ENCODE data around the gene ZEB1. TPM values are rescaled to one million over a fixed set of nuclear protein-coding genes. Genes with fewer than 3 reads are reported as not detected.

ZEB1 gene
- total and polyA plus RNA-seq, 4 experiments from 2014 or later = 19.1 to 70.6 (median 50.0) TPM

DNA sequence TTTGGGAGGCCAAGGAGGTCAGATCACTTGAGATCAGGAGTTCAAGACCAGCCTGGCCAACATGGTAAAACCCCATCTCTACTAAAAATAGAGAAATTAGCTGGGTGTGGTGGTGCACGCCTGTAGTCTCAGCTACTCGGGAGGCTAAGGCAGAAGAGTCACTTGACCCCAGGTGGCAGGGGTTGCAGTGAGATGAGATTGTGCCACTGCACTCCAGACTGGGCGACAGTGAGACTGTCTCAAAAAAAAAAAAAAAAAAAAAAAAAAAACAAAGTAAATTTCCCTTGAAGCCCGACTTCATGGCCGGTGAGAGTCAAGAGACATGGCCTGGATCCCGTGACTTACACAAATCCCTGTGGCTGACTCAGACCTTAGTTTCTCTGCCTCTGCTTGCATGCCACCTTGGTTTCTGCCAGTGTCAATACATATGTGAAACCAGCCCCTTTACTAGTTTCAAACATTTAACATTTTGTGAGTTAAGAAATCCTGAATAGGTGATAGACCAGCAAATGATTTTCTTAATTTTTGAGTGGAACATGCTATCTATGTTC is 62.8 kb downstream of the ZEB1 start:
- no peaks in the 10 kb centered on the region for H3K27me3 Mint-ChIP-seq
- no peak for DNase-seq
- H3K4me3 Mint-ChIP-seq = peak overlapping the region in 1 of 8 donors; percentile 23
- H3K9me3 ChIP-seq (ENCODE audit: control insufficient read depth in 1 of 2, low read length in 2 of 2) = no peaks in the 10 kb centered on the region
- no peaks in the 10 kb centered on the region for H3K27me3 ChIP-seq (ENCODE audit: insufficient read depth, low read length)
- peaks cover 17% of the 10 kb centered on the region for H3K4me1 ChIP-seq (ENCODE audit: insufficient read depth, low read length)
- no peak overlapping the region for H3K4me3 ChIP-seq (ENCODE audit: low read length in 2 of 2)
- peaks cover 20 to 44% (median 34%) of the 10 kb centered on the region in 4 donors for H3K4me1 Mint-ChIP-seq
- no peaks in the 10 kb centered on the region for H3K9me3 Mint-ChIP-seq
- peak overlapping the region in 2 of 7 donors; percentile 9 to 32 for H3K27ac Mint-ChIP-seq
- no peaks in the 10 kb centered on the region for H3K36me3 ChIP-seq (ENCODE audit: insufficient read depth, low read length)
- H3K27ac ChIP-seq (ENCODE audit: low read depth, low read length) = no peak overlapping the region
- ChIA-PET CTCF (ENCODE audit: partially characterized antibody) (no interaction called here), POLR2A (ENCODE audit: partially characterized antibody) (no interaction called here)
- intact Hi-C loops (cut with micrococcal nuclease) = no loop called here
- peaks cover 0 to under 1% of the 10 kb centered on the region in 2 donors for H3K36me3 Mint-ChIP-seq

DNA sequence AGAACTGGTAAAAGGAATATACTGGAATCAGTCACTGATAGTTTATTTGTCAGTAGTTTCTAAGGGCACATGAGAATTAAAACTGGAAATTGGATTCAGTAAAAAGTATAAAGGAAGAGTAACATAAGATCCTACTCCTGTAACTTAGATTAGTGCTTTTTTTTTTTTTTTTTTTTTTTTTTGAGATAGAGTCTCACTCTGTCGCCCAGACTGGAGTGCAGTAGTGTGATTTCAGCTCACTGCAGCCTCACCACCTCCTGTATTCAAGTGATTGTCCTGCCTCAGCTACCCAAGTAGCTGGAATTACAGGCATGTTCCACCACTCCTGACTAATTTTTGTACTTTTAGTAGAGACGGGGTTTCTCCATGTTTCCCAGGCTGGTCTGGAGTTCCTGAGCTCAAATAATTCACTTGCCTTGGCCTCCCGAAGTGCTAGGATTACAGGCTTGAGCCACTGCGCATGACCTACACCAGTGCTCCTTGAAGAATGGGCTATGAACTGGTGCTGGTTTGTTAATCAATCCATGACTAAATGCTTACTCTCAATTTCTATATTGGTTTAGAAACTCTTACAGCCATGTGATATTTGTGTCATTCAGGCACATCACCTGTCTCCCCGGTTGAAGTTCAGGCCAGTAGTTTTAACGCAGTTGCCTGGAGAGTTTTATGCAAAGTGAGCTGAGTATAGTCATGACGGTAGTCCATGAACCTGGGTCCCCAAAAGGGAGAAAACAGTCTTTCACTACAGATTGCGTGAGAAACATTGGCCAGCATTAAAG is 65.0 kb downstream of the ZEB1 start:
- CTCF ChIA-PET (ENCODE audit: partially characterized antibody) = interaction anchor here (0.8 kb wide), 1 partner anchor 263 kb away, joined by 3 read pairs; no protein-coding TSS in a partner anchor
- intact Hi-C loops (cut with micrococcal nuclease) = no loop called here
- no peak overlapping the region for H3K4me3 ChIP-seq (ENCODE audit: low read length in 2 of 2)

DNA sequence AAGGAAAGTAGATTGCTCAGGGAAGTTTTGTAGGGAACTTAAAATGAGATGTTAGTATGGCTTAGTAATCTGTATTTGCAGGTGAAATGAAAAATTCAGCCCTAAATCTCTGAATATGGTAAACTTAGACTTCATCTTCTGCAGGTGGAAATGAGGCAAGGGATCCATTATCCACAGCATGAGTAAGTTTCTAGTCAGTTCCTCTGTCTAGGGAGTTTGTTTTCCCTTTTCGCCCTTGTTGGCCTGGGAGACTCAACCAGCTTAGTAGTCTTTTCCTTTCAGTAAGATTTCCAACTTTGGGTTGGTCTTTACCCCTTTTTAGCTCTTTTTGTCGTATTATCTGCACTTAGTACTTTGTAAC is 65.6 kb downstream of the ZEB1 start:
- peaks cover 19 to 40% (median 32%) of the 10 kb centered on the region in 4 donors for H3K4me1 Mint-ChIP-seq
- Histone ChIP-seq H3K27ac (ENCODE audit: low read depth, low read length) (no peak overlapping the region), H3K36me3 (ENCODE audit: insufficient read depth, low read length) (peaks cover 11% of the 10 kb centered on the region), H3K4me1 (ENCODE audit: insufficient read depth, low read length) (peaks cover 17% of the 10 kb centered on the region), H3K9me3 (ENCODE audit: control insufficient read depth in 1 of 2, low read length in 2 of 2) (no peaks in the 10 kb centered on the region), H3K4me3 (ENCODE audit: low read length in 2 of 2) (no peak overlapping the region), H3K27me3 (ENCODE audit: insufficient read depth, low read length) (no peaks in the 10 kb centered on the region)
- no peaks in the 10 kb centered on the region for H3K9me3 Mint-ChIP-seq
- no peak overlapping the region for H3K4me3 Mint-ChIP-seq
- intact Hi-C loops (cut with micrococcal nuclease) = no loop called here
- ChIA-PET CTCF (ENCODE audit: partially characterized antibody) (no interaction called here), POLR2A (ENCODE audit: partially characterized antibody) (no interaction called here)
- peaks cover 19 to 22% of the 10 kb centered on the region in 2 donors for H3K36me3 Mint-ChIP-seq
- H3K27me3 Mint-ChIP-seq = no peaks in the 10 kb centered on the region
- no peak for DNase-seq
- H3K27ac Mint-ChIP-seq = peak overlapping the region in 1 of 7 donors; percentile 1

More for the DNA sequence above, 65.0 kb downstream of the ZEB1 start:
- H3K4me1 ChIP-seq (ENCODE audit: insufficient read depth, low read length) = peaks cover 17% of the 10 kb centered on the region
- no peak overlapping the region for H3K27ac ChIP-seq (ENCODE audit: low read depth, low read length)
- Mint-ChIP-seq H3K4me1 (peaks cover 19 to 43% (median 32%) of the 10 kb centered on the region in 4 donors), H3K27me3 (no peaks in the 10 kb centered on the region), H3K9me3 (no peaks in the 10 kb centered on the region), H3K36me3 (peaks cover 14 to 18% of the 10 kb centered on the region in 2 donors), H3K4me3 (no peak overlapping the region), H3K27ac (peak overlapping the region in 3 of 7 donors; percentile 41 to 55 (median 50))
- no peaks in the 10 kb centered on the region for H3K9me3 ChIP-seq (ENCODE audit: control insufficient read depth in 1 of 2, low read length in 2 of 2)
- POLR2A ChIA-PET (ENCODE audit: partially characterized antibody) = no interaction called here
- DNase-seq = no peak
- H3K27me3 ChIP-seq (ENCODE audit: insufficient read depth, low read length) = no peaks in the 10 kb centered on the region
- peaks cover 11% of the 10 kb centered on the region for H3K36me3 ChIP-seq (ENCODE audit: insufficient read depth, low read length)

GRCh38 chr10:31390804-31391203 is 71.8 kb downstream of the ZEB1 start:
- POLR2A ChIA-PET (ENCODE audit: partially characterized antibody) = interaction anchor here (1.1 kb wide), 1 partner anchor 11 kb away, joined by 3 read pairs; no protein-coding TSS in a partner anchor

DNA sequence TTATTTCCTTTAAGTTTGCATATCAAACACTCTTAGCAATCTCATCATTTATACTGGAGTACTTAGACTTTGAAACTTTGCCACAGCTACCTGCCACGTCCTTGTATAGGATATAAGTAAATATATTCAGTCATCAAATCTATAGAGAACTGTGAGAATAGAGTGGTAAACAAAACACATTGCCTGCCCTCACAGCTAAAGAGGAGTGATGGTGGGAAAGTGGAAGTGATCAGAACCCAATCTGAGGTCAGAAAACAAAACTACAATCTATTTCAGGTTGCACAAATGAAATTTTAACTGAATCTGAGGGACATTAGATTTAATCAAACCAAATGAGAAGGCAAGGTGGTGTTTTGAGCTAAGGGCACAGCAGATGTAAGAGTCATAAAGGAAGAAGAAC is 74.8 kb downstream of the ZEB1 start:
- Mint-ChIP-seq H3K4me3 (no peak overlapping the region), H3K27me3 (no peaks in the 10 kb centered on the region), H3K4me1 (peaks cover 28 to 41% (median 31%) of the 10 kb centered on the region in 4 donors), H3K36me3 (peaks cover 16 to 24% of the 10 kb centered on the region in 2 donors), H3K9me3 (no peaks in the 10 kb centered on the region), H3K27ac (no peak overlapping the region)
- intact Hi-C loops (cut with micrococcal nuclease) = no loop called here
- Histone ChIP-seq H3K9me3 (ENCODE audit: control insufficient read depth in 1 of 2, low read length in 2 of 2) (no peaks in the 10 kb centered on the region), H3K4me1 (ENCODE audit: insufficient read depth, low read length) (peaks cover 12% of the 10 kb centered on the region), H3K27me3 (ENCODE audit: insufficient read depth, low read length) (no peaks in the 10 kb centered on the region), H3K27ac (ENCODE audit: low read depth, low read length) (no peak overlapping the region), H3K36me3 (ENCODE audit: insufficient read depth, low read length) (no peaks in the 10 kb centered on the region), H3K4me3 (ENCODE audit: low read length in 2 of 2) (no peak overlapping the region)
- CTCF ChIA-PET (ENCODE audit: partially characterized antibody) = no interaction called here
- DNase-seq = no peak
- POLR2A ChIA-PET (ENCODE audit: partially characterized antibody) = no interaction called here

More at GRCh38 chr10:31390804-31391203, 71.8 kb downstream of the ZEB1 start:
- intact Hi-C loops (cut with micrococcal nuclease) = no loop called here
- Histone ChIP-seq H3K4me1 (ENCODE audit: insufficient read depth, low read length) (peaks cover 4% of the 10 kb centered on the region), H3K27ac (ENCODE audit: low read depth, low read length) (no peak overlapping the region), H3K9me3 (ENCODE audit: control insufficient read depth in 1 of 2, low read length in 2 of 2) (no peaks in the 10 kb centered on the region), H3K27me3 (ENCODE audit: insufficient read depth, low read length) (no peaks in the 10 kb centered on the region), H3K4me3 (ENCODE audit: low read length in 2 of 2) (no peak overlapping the region), H3K36me3 (ENCODE audit: insufficient read depth, low read length) (peaks cover 11% of the 10 kb centered on the region)
- DNase-seq = no peak
- CTCF ChIA-PET (ENCODE audit: partially characterized antibody) = no interaction called here
- no peaks in the 10 kb centered on the region for H3K9me3 Mint-ChIP-seq
- H3K27me3 Mint-ChIP-seq = no peaks in the 10 kb centered on the region
- peak overlapping the region in 2 of 7 donors; percentile 5 to 34 for H3K27ac Mint-ChIP-seq
- H3K4me1 Mint-ChIP-seq = peaks cover 23 to 34% (median 26%) of the 10 kb centered on the region in 4 donors
- H3K4me3 Mint-ChIP-seq = peak overlapping the region in 1 of 8 donors; percentile 46
- H3K36me3 Mint-ChIP-seq = peaks cover 29 to 41% of the 10 kb centered on the region in 2 donors

DNA sequence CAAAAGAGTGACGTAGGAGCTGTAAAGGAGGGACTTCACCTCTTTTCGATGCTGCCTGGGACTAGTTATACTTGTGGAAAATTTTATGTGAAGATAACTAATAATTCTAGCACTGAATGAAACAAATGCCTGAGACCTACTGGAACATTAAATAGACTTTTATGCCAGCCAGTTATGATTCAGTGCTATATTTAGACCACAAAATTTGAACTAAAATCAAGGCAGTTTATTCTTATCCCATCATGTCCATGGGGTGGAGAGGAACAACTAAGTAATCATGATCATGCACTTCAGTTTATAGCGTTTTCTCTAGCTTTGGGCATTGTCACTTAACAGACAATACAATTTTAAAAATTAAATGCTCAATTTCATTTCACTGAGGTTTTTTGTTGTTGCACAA is 76.7 kb downstream of the ZEB1 start:
- no peaks in the 10 kb centered on the region for H3K36me3 ChIP-seq (ENCODE audit: insufficient read depth, low read length)
- Mint-ChIP-seq H3K27me3 (no peaks in the 10 kb centered on the region), H3K9me3 (no peaks in the 10 kb centered on the region), H3K4me1 (peaks cover 35 to 54% (median 39%) of the 10 kb centered on the region in 4 donors), H3K27ac (peak overlapping the region in 1 of 7 donors; percentile 58), H3K4me3 (no peak overlapping the region), H3K36me3 (peaks cover 4 to 10% of the 10 kb centered on the region in 2 donors)
- no peaks in the 10 kb centered on the region for H3K9me3 ChIP-seq (ENCODE audit: control insufficient read depth in 1 of 2, low read length in 2 of 2)
- H3K27ac ChIP-seq (ENCODE audit: low read depth, low read length) = no peak overlapping the region
- POLR2A ChIA-PET (ENCODE audit: partially characterized antibody) = no interaction called here
- intact Hi-C loops (cut with micrococcal nuclease) = no loop called here
- DNase-seq = no peak
- peaks cover 11% of the 10 kb centered on the region for H3K4me1 ChIP-seq (ENCODE audit: insufficient read depth, low read length)
- H3K4me3 ChIP-seq (ENCODE audit: low read length in 2 of 2) = no peak overlapping the region
- CTCF ChIA-PET (ENCODE audit: partially characterized antibody) = no interaction called here
- H3K27me3 ChIP-seq (ENCODE audit: insufficient read depth, low read length) = no peaks in the 10 kb centered on the region

DNA sequence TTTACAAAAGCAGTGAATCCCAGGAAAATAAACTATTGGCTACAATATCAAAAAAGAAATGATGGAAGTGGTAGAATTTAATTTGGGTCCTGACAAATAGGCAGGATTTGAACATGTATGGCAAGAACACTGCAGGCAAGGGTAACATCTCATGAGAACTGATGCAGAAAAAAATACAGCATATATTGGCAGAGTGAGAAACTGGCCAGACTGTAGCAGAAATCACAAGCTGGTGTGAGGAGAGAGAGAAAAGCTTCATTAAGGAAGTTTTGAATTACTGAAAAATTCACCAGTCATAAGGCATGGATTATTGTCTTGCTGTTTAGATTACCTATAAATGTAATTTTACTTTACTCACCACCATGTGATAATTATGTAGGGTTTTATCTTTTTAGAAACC is 77.4 kb downstream of the ZEB1 start:
- Histone ChIP-seq H3K4me3 (ENCODE audit: low read length in 2 of 2) (no peak overlapping the region), H3K36me3 (ENCODE audit: insufficient read depth, low read length) (no peaks in the 10 kb centered on the region), H3K27ac (ENCODE audit: low read depth, low read length) (no peak overlapping the region), H3K4me1 (ENCODE audit: insufficient read depth, low read length) (peaks cover 8% of the 10 kb centered on the region), H3K27me3 (ENCODE audit: insufficient read depth, low read length) (no peaks in the 10 kb centered on the region), H3K9me3 (ENCODE audit: control insufficient read depth in 1 of 2, low read length in 2 of 2) (no peaks in the 10 kb centered on the region)
- Mint-ChIP-seq H3K27me3 (no peaks in the 10 kb centered on the region), H3K36me3 (peaks cover 0 to 7% of the 10 kb centered on the region in 2 donors), H3K4me1 (peaks cover 32 to 54% (median 38%) of the 10 kb centered on the region in 4 donors), H3K4me3 (no peak overlapping the region), H3K27ac (peak overlapping the region in 2 of 7 donors; percentile 12 to 13), H3K9me3 (no peaks in the 10 kb centered on the region)
- CTCF ChIA-PET (ENCODE audit: partially characterized antibody) = no interaction called here
- intact Hi-C loops (cut with micrococcal nuclease) = no loop called here
- POLR2A ChIA-PET (ENCODE audit: partially characterized antibody) = no interaction called here
- no peak for DNase-seq
